Ovary (tissue), 9 donors: ENCODE data around the gene ELAVL2. TPM values are rescaled to one million over a fixed set of nuclear protein-coding genes. Genes with fewer than 3 reads are reported as not detected.

Experiments
- DNase-seq, 5 donors: peaks; one replicate each; pipeline ENCODE4 v3.0.0-alpha.2; 2019 to 2020
- H3K27ac ChIP-seq, 2 donors: fragments of 200-600 bp; one replicate each; pipeline versions ENCODE4 v1.5.1 to v1.8.0; 2019 to 2022
- H3K27me3 ChIP-seq: fragments of 200-600 bp; one replicate; pipeline ENCODE4 v1.8.0; 2022
- H3K36me3 ChIP-seq: fragments of 200-600 bp; sonication (generic); one replicate; pipeline ENCODE4 v1.5.1; 2019
- H3K4me1 ChIP-seq: one replicate; pipeline ENCODE4 v1.8.1; 2013; ENCODE audit warnings: mild to moderate bottlenecking, moderate library complexity; ENCODE audit not compliant: insufficient read depth
- H3K4me3 ChIP-seq: fragments of 200-600 bp; sonication (generic); one replicate; pipeline ENCODE4 v1.5.1; 2017
- H3K9me3 ChIP-seq, 2 donors: fragments of 200-600 bp in 1 of 2; sonication (generic) in 1 of 2; one replicate each; pipeline versions ENCODE4 v1.5.1 to v1.8.1; 2013 to 2019; ENCODE audit warnings: mild to moderate bottlenecking in 1 of 2, moderate library complexity in 1 of 2
- CTCF ChIP-seq, 3 donors: fragments of 450-650 bp in 2 of 3; fragments of 200-600 bp in 1 of 3; IDR thresholded peaks; one replicate each; pipeline versions ENCODE4 v1.5.1 to v1.8.0; 2016 to 2022; ENCODE audit warnings: antibody characterized with exemption in 3 of 3, mild to moderate bottlenecking in 1 of 3
- EP300 ChIP-seq: sonication (generic); formaldehyde crosslinking; IDR thresholded peaks from one replicate; pipeline ENCODE4 v1.6.1; 2017; ENCODE audit warnings: antibody characterized with exemption
- POLR2A ChIP-seq: fragments of 450-650 bp; IDR thresholded peaks from one replicate; pipeline ENCODE4 v1.6.1; 2017; ENCODE audit warnings: antibody characterized with exemption, mild to moderate bottlenecking, moderate library complexity
- WGBS, 3 donors: extraction: QIAGEN DNeasy Blood & Tissue Kit in 1 of 3; methylation state at CpG; one replicate each; pipeline versions ENCODE4 v1.1.5 to v1.1.7; 2013 to 2017; 5-methylcytosine and 5-hydroxymethylcytosine counted together
- intact Hi-C, 4 donors: fragments of 100-400 bp; cut with DNase I; formaldehyde crosslinking; loops; one replicate each; pipeline versions ENCODE4 v1.11.0 to v1.15.1; 2022 to 2023
- polyA plus RNA-seq, 2 donors: library from polyadenylated mRNA; stranded (reverse); fragments of 200-250 nt in 1 of 2; fragments of 350-450 nt in 1 of 2; fragmentation: Illumina TruSeq in 1 of 2; extraction: RNeasy Lipid Tissue Mini Kit (QIAGEN cat#74804) in 1 of 2; gene quantifications; one replicate each; pipeline ENCODE4 v1.2.3, GENCODE V29; 2013 to 2014
- total RNA-seq, 7 donors: library from RNA; depleted of rRNA in 2 of 7; stranded (reverse); fragments of >200 nt in 2 of 7; fragmentation: NEBNext Ultra II Directional in 3 of 7; extraction: Animal tissue kit (Norgen Biotek cat#: 25700) in 3 of 7; gene quantifications; one replicate each; pipeline versions ENCODE4 v1.1.0 to v1.2.4, GENCODE V29; 2016 to 2023
- donor health status: DM: no; HTN: no; CAD: no; lungs with moderate emphysema.
- donor health status: DM: no; HTN: no; CAD: no.
- donor health status: Bipolar disorder and iron deficiency.
- donor health status: DM: yes; HTN: yes; CAD: no.
- donor health status: DM: no; HTN: no; CAD: no.
- donor health status: DM: yes; HTN: yes; CAD: no.

The ELAVL2 gene
- total and polyA plus RNA-seq, 9 donors = 0.36 to 1.7 (median 0.97) TPM

GRCh38 chr9:23822261-23823169 is 3.5 kb downstream of the ELAVL2 start:
- peaks cover 21% of the 10 kb centered on the region for H3K4me1 ChIP-seq
- intact Hi-C loops = no loop called here
- H3K4me3 ChIP-seq = no peak overlapping the region
- DNase-seq = no peak
- TF ChIP-seq EP300 (no peak), POLR2A (no peak), CTCF (IDR thresholded peaks at IDR 0.05) (no peak)
- no peak overlapping the region for H3K27ac ChIP-seq
- WGBS, 3 donors = 7 to 8% (median 7%) methylated on average over 46 of the region's 46 CpGs
- no peaks in the 10 kb centered on the region for H3K36me3 ChIP-seq
- peaks cover 7% of the 10 kb centered on the region for H3K27me3 ChIP-seq
- H3K9me3 ChIP-seq = peaks cover 0 to 5% of the 10 kb centered on the region in 2 donors

- intact Hi-C loops = no loop called here
- Histone ChIP-seq H3K9me3 (peaks cover 0 to 5% of the 10 kb centered on the region in 2 donors), H3K4me1 (peaks cover 21% of the 10 kb centered on the region), H3K36me3 (no peaks in the 10 kb centered on the region), H3K27me3 (peaks cover 7% of the 10 kb centered on the region), H3K4me3 (peak overlapping the region; percentile 31), H3K27ac (no peak overlapping the region)
- WGBS, 3 donors = 1 to 2% (median 1%) methylated on average over 75 to 97 of the region's 97 CpGs
- no peak for TF ChIP-seq CTCF (IDR thresholded peaks at IDR 0.05)
- no peak for TF ChIP-seq EP300
- no peak for TF ChIP-seq POLR2A
- DNase-seq = peak in 3 of 5 donors; percentile 26 to 50 (median 38)
These were observed 4.5 kb downstream of the ELAVL2 start for GRCh38 chr9:23821375-23822181.

- H3K9me3 ChIP-seq = peaks cover 0 to 5% of the 10 kb centered on the region in 2 donors
- 1 to 2% (median 2%) methylated on average over 72 to 80 of the region's 80 CpGs for whole genome bisulfite sequencing, 3 donors
- H3K4me1 ChIP-seq = peaks cover 19% of the 10 kb centered on the region
- no peak overlapping the region for H3K27ac ChIP-seq
- peak overlapping the region; percentile 31 for H3K4me3 ChIP-seq
- DNase-seq = no peak
- no peaks in the 10 kb centered on the region for H3K36me3 ChIP-seq
- H3K27me3 ChIP-seq = peaks cover 7% of the 10 kb centered on the region
- intact Hi-C loops = no loop called here
- TF ChIP-seq POLR2A (no peak), EP300 (no peak)
These were observed 5.3 kb downstream of the ELAVL2 start for GRCh38 chr9:23820451-23821374.

GRCh38 chr9:23819403-23819802 is 6.6 kb downstream of the ELAVL2 start:
- no peak for TF ChIP-seq CTCF (IDR thresholded peaks at IDR 0.05)
- TF ChIP-seq EP300 = no peak
- no peak for TF ChIP-seq POLR2A
- intact Hi-C loops = no loop called here
- peaks cover 12% of the 10 kb centered on the region for H3K4me1 ChIP-seq
- H3K9me3 ChIP-seq = peaks cover 0 to 5% of the 10 kb centered on the region in 2 donors
- no peak overlapping the region for H3K27ac ChIP-seq
- no peaks in the 10 kb centered on the region for H3K36me3 ChIP-seq
- H3K4me3 ChIP-seq = no peak overlapping the region
- peaks cover 7% of the 10 kb centered on the region for H3K27me3 ChIP-seq
- no peak for DNase-seq
